ENCODE data around the gene MUC5AC.

MUC5AC gene

DNA sequence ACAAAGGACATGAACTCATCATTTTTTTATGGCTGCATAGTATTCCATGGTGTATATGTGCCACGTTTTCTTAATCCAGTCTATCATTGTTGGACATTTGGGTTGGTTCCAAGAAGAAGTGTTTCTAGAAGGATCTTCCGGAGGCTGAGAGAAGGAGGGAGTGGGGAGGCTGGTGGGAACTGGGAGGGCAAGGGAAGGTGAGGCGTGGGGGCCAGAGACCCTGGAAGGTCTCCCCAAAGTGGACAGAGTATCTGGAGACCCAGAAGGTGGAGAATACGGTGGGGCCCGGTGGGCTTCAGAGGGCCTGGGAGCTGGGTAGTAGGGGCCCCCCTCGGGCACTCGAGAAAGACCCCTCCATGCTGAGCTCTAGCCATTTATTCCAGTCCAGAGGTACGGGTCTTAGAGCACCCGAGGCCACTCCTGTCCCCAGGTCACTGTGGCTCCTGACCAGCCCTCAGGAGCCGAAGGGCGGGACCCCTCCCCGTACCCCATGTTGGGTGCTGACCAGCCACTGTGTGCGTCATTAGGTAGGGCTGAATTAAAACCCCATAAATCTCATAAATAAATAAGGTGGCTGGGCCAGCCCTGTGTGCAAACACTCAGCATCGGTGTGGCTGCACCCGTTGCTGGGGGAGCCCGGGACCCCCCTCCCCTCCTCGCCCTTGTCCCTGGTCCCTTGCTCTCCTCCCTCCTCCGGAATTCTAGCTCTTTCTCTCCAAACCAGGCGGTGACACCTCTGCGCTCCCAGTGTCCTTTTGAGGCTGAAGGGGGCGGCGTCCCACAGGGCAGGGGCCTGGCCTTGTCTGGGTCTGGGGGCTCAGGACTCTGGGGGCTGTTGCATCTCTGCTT is 38.8 kb upstream of the MUC5AC start:
- TF ChIP-seq POLR2A (IDR thresholded peaks at IDR 0.05; ENCODE audit: low read depth, low read length), result no peak
- no peak for DNase-seq (ENCODE audit: insufficient read length, low spot score)
- FAIRE-seq, result no peak

GRCh38 chr11:1119604-1120146 is 38.1 kb upstream of the MUC5AC start:
- no peak for TF ChIP-seq POLR2A (IDR thresholded peaks at IDR 0.05; ENCODE audit: low read depth, low read length)
- no peak for DNase-seq (ENCODE audit: insufficient read length, low spot score)
- no peak for FAIRE-seq

DNA sequence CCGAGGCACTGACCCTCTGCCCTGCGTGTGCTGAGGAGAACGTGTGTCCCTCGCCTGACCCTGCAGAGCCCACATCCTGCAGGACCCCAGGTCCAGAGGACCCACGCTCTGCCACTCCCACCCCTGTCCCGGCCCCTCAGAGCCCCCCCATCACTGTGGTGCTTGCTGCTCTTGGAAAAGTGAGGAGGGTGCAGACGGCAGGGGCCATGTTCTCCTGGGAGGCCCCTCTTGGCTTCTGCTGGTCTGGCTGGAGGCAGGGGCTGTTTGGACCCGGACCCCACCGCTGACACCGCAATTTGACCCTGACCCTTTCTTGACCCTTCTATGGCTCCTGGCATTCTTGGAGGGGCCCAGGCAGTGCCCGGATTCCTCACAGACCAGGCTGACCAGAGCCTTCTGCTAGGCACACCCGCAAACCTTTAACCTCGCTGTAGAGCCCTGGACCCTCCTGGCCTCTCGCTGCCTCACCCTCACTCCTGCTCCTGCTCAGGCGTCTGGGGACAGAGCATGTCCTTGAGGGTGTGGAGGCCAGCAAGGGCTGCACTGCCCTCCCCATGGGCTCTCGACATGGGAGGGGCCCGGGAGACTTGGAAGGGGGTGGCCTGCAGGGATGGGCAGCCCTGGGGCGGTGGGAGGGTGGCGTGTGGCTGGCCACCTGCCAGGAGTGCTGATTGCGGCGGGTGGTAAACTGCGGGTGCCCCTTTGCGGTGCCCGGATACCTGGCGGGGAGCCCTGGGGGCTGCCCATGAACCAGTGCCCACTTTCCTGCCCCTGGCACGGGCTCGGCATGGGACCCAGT is 37.0 kb upstream of the MUC5AC start:
- DNase-seq (ENCODE audit: insufficient read length, low spot score) (no peak), FAIRE-seq (no peak)
- TF ChIP-seq POLR2A (IDR thresholded peaks at IDR 0.05; ENCODE audit: low read depth, low read length), result no peak

GRCh38 chr11:1121331-1121812 is 36.4 kb upstream of the MUC5AC start:
- TF ChIP-seq POLR2A (IDR thresholded peaks at IDR 0.05; ENCODE audit: low read depth, low read length), result no peak
- FAIRE-seq (no peak), DNase-seq (ENCODE audit: insufficient read length, low spot score) (no peak)

GRCh38 chr11:1121813-1122663 is 35.7 kb upstream of the MUC5AC start:
- DNase-seq (ENCODE audit: insufficient read length, low spot score) (peak; percentile 81), FAIRE-seq (no peak)
- TF ChIP-seq POLR2A (IDR thresholded peaks at IDR 0.05; ENCODE audit: low read depth, low read length), result no peak

- no peak for TF ChIP-seq POLR2A (IDR thresholded peaks at IDR 0.05; ENCODE audit: low read depth, low read length)
- FAIRE-seq (no peak), DNase-seq (ENCODE audit: insufficient read length, low spot score) (no peak)
Observed at GRCh38 chr11:1122664-1123002, 35.1 kb upstream of the MUC5AC start.

- DNase-seq (ENCODE audit: insufficient read length, low spot score) (no peak), FAIRE-seq (no peak)
- no peak for TF ChIP-seq POLR2A (IDR thresholded peaks at IDR 0.05; ENCODE audit: low read depth, low read length)
Observed at GRCh38 chr11:1123970-1124369, 33.8 kb upstream of the MUC5AC start.

DNA sequence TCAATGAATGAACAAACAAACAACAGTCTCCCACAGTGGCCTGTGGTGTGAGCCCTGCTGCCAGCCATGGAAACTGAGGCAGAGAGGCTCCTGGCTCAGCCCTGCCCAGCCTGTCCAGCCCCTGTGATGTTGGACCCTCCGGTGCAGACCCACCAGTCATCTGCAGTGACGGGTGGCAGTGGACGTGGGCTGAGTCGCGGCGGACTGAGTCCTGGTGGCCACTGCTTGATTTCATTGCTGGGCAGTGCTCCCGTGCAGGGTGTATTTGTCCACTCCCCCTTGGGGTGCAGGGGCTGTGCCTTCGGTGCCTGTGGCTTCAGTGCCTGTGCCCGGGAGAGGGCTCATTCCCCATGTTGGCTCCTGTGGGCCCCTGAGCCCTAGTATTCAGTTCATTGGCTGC is 31.9 kb upstream of the MUC5AC start:
- FAIRE-seq, result no peak
- TF ChIP-seq POLR2A (IDR thresholded peaks at IDR 0.05; ENCODE audit: low read depth, low read length), result no peak
- DNase-seq (ENCODE audit: insufficient read length, low spot score), result no peak

- no peak for TF ChIP-seq POLR2A (IDR thresholded peaks at IDR 0.05; ENCODE audit: low read depth, low read length)
- no peak for DNase-seq (ENCODE audit: insufficient read length, low spot score)
- no peak for FAIRE-seq
Observed at GRCh38 chr11:1126491-1126926, 31.2 kb upstream of the MUC5AC start.

- TF ChIP-seq POLR2A (IDR thresholded peaks at IDR 0.05; ENCODE audit: low read depth, low read length), result no peak
- FAIRE-seq (no peak), DNase-seq (ENCODE audit: insufficient read length, low spot score) (no peak)
Observed at GRCh38 chr11:1126935-1127663, 30.7 kb upstream of the MUC5AC start.

GRCh38 chr11:1127664-1128162 is 30.0 kb upstream of the MUC5AC start:
- no peak for TF ChIP-seq POLR2A (IDR thresholded peaks at IDR 0.05; ENCODE audit: low read depth, low read length)
- DNase-seq (ENCODE audit: insufficient read length, low spot score), result no peak
- FAIRE-seq, result no peak

GRCh38 chr11:1128311-1129142 is 29.2 kb upstream of the MUC5AC start:
- no peak for DNase-seq (ENCODE audit: insufficient read length, low spot score)
- FAIRE-seq, result no peak
- no peak for TF ChIP-seq POLR2A (IDR thresholded peaks at IDR 0.05; ENCODE audit: low read depth, low read length)

Measured in H54 (cell line).